ENCODE results near the gene MRGPRD.

The MRGPRD gene

DNA sequence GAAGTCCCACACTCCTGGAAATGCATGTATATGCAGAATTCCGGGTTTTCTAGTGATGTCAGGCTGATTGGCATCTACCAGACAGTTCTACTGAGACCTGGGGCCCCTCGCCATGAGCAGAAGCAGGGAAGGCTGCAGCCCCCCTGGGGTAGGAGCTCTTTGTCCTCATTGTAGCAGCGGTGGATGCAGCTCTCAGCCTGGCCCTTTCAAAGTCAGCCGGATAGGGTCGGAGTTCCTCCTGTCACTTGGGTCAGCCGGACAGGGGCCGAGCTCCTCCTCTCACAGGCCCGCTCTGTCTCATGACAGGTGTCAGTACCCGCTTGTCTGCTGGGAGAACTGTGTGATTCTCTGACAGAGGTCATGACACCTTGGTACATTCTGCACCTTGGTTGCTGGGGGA, 30.0 kb downstream of the MRGPRD start:
- in situ Hi-C loops (cut with HindIII; ENCODE audit: low sequenced_read_pairs), result no loop called here

DNA sequence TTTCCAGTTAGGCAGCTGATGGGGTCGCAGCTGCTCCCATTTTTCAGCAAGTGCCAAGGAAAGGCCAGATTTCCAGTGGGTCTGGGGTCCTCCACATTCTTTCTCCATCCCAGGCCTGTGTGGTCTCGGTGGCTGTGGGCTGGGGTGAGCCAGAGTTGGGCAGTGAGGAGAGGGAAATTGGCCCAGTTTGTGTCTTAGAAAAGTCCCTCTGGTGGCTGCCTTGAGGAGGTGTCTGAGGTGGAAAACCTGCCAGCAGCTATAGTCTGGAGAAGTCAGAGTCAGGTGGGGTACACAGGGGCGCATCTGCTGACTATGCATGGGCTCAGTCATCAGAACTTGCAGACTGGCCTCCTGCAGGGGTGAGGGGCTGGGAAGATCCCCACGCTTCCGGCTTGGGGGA, 30.5 kb downstream of the MRGPRD start:
- in situ Hi-C loops (cut with HindIII; ENCODE audit: low sequenced_read_pairs), result no loop called here

DNA sequence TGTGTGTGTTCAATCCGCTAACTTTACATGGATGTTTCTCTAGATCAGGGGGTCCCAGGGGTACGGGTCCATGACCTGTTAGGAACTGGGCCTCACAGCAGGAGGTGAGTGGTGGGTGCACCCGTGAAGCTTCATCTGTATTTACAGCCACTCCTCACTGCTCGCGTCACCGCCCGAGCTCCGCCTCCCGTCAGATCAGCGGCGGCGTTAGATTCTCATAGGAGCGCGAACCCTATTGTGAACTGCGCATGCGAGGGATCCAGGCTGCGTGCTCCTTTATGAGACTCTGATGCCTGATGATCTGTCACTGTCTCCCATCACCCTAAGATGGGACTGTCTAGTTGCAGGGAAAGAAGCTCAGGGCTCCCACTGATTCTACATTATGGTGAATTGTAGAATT, 31.9 kb downstream of the MRGPRD start:
- in situ Hi-C loops (cut with HindIII; ENCODE audit: low sequenced_read_pairs), result no loop called here

DNA sequence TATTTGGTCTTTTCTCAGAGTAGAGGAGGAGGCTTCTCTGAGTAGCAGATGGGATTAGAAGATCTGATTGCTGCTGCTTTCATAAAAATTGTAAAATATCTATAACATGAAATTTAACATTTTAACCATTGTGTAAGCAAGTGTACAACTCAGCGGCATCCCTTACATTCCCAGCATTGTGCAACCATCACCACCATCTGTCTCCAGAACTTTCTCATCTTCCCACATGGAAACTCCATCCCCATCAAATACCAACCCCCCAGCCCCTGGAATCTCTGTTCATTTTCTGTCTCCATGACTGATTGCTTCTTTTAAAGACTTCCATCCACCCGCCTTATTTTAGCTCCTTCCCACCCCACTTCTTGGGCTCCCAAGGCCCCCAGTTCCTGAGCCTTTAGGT, 32.3 kb downstream of the MRGPRD start:
- in situ Hi-C loops (cut with HindIII; ENCODE audit: low sequenced_read_pairs), result no loop called here

DNA sequence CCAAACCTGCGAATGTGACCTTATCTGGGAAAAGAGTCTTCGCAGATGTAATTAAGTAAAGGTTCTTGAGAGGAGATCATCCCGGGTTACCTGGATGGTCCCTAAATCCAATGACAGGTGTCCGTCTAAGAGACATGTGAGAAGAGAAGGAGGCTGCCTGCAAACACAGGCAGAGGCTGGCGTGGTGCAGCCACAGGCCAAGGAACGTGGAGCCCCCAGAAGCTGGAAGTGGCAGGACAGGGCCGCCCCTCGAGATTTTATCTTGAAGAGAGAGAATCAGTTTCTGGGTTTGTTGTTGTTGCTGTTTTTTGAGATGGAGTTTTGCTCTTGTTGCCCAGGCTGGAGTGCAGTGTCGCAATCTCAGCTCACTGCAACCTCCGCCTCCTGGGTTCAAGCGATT, 33.6 kb downstream of the MRGPRD start:
- in situ Hi-C loops (cut with HindIII; ENCODE audit: low sequenced_read_pairs), result no loop called here

DNA sequence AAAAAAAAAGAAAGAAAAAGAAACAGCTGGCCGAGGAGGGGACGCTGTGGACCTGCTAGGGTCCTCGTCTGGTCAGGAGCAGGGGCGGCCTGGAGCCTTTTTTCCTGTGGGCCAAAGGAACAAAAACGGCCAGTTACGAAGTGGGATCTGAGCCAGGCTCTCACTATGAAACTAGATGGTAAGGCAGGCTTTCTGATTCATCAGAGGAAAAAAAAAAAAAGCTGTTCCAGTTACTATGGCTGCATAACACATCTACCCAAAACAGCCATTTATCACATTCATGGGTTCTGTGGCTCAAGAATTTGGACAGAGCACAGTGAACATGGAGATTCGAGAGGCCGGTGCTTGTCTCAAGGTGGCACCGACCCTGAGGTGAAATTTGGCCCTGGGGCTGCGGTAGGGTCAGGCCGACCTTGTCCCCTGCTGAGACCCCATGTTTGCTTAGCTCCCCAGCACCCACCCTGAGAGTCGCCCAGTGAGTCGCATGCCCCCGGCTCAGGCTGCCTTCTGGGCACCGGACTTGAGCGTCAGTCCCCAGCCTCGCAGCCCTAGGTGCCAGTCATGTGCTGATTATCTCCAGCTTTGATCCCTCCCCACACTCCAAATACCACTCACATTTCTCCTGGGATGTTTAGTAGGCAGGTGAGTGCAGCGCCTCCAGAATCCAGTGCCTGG, 34.2 kb downstream of the MRGPRD start:
- in situ Hi-C loops (cut with HindIII; ENCODE audit: low sequenced_read_pairs), result no loop called here

DNA sequence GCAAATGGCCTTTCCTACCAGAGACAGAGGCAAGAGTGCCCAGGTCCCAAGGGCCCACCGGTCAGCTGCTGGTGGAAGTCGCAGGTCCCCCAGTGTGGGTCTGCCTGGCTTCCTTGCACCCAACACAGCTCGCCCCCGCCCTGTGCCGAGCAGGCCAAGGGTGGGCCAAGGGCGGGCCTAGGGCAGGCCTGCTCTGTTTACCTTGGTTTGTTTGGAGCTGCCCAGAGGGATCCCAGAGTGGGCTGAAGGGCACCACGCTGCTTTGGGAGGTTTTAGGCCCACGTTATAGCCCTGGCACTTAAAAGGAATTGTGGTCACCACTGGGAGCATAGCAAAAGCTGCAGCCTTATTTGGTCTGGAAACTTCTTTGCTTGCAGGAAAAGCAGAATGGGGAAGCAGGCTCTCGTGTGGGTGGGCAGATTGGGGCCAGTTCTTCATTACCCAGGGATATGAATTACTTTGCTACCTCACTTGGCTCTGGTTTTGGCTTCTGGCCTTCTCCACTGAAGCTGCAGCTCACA, 38.0 kb downstream of the MRGPRD start:
- in situ Hi-C loops (cut with HindIII; ENCODE audit: low sequenced_read_pairs), result no loop called here

DNA sequence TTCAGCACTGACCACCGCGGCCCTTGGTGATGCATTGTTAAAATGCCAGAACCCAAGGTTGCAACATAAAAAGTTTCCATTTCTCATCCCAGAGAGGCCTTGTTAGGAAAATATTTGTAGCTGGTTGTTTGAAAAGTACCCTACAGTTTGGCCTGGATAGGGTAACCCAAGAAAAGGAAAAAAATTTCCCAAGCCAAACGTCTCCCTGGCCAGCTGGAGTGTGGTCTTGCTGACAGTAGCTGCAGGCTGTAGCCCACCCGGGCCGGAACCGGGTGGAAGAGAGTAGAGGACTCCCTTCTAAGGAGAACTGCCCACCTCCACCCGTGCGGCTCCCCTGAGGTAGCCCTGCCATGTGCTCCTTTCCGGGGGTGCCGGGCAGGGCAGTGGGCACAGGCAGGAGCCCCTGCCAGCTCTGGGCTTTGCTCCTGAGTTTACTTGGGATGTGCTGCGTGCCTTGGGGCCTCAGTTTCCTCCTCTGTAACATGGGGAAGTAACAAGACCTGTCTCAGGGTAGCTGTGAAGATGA, 38.6 kb downstream of the MRGPRD start:
- in situ Hi-C loops (cut with HindIII; ENCODE audit: low sequenced_read_pairs), result no loop called here

DNA sequence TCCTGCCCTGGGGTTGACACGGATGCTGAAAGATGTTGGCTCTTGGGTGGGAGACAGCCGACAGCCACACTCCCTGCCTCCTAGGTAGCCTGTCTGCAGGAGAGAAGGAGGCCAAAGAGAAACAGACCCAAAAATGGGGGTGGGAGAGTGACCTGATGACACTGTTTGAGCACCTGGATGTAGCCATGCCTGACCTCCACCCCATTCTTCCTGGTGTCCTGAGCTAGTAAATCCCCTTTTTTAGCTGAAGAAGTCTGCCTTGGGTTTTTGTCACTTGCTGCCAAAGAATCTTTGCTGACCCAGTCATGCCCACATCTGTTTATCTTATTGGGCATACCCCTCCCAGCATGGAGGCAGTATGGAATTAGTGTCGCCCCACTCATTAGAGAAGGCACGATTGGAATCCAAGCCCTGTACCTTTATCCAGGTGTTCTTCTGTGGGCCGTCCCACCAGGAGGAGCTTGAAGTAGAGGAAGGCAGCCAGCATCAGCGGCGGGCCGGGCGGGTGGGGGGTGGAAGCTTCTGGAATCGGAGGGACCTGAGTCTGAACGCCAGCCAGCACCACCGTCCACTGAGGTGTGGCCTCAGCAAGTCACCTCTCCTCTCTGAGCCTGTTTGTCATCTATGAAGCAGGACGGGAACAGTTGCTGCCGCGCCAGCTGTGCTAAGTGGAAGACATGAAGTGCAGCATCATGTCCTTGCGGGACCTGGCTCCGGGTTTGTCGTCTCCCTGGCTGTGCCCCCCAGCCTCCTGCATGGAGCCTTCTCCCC, 39.3 kb downstream of the MRGPRD start:
- in situ Hi-C loops (cut with HindIII; ENCODE audit: low sequenced_read_pairs), result no loop called here

DNA sequence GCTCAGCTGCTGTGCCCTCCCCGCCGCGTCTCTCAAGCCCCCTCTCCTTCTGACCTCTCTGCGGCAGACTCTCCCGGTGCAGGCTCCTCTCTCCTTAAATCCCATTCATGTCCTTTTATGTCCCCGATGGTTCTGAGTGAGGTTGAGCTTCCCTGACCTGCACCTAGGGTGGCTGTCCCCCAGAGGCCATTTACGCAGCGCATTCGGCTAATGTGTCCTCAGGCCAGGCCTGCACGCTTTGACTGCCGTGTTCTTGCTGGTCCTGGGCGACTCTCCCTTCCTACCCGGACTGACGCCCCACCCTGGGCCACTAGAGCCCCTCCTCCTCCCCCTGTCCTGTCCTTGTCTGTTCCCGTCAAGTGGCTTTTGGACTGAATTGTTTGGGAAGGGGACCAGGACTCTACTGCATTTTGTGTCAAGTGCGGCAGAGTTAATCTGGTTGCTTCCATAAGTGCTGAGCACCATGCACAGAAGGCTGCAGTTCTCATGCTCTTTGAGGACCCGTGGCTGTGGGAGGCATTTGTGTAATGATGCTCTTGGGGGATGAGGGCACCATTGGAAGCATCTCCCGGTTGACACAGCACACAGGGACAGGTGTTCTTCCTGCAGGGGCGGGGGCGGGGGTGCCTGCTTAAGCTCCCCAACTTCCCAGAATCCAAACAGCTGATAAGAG, 40.0 kb downstream of the MRGPRD start:
- in situ Hi-C loops (cut with HindIII; ENCODE audit: low sequenced_read_pairs), result no loop called here

DNA sequence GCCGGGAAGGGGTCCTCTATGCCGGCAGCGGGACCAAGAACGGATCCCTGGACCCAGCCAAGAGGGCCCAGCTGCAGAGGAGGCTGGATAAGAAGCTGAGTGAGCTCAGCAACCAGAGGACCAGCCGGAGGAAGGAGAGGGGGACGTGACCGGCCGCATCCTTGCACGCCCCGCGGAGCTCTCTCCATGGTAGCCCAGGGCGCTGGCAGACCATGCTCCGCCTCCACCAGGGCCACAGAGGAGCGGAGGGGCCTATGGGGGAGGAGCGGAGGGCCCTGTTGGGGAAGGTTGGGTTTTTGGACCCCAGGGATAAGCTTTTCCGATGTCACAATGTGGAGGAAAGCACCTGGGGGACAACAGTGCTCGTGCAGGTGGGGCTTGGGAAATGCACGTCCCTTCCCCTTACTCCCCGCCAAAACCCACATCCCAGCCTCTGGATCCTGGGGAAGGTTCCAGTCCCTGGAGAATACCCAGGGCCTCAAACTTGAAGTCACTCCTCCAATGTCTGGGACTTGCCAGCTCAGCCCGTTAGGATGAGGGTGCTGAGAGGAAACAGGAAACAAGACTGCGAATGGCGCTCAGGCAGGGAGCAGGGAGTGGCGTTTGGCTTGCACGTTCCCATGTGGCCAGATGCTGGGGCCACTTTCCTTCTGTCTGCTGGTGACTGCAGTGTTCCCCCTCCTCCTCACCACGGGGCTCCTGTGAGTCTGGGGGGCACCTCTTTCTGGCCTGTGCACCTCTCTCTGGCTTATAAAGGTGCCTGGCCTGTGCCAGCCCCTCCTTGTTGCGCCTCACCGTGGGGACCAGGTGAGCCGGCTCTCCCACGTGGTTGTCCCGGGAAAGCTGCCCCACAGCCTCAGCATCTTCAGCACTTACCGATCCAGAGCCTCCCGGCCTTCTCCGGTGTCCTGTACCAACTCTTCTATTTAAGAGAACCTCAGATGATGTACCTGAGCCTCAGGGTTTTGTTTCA, 40.9 kb downstream of the MRGPRD start:
- in situ Hi-C loops (cut with HindIII; ENCODE audit: low sequenced_read_pairs), result no loop called here

DNA sequence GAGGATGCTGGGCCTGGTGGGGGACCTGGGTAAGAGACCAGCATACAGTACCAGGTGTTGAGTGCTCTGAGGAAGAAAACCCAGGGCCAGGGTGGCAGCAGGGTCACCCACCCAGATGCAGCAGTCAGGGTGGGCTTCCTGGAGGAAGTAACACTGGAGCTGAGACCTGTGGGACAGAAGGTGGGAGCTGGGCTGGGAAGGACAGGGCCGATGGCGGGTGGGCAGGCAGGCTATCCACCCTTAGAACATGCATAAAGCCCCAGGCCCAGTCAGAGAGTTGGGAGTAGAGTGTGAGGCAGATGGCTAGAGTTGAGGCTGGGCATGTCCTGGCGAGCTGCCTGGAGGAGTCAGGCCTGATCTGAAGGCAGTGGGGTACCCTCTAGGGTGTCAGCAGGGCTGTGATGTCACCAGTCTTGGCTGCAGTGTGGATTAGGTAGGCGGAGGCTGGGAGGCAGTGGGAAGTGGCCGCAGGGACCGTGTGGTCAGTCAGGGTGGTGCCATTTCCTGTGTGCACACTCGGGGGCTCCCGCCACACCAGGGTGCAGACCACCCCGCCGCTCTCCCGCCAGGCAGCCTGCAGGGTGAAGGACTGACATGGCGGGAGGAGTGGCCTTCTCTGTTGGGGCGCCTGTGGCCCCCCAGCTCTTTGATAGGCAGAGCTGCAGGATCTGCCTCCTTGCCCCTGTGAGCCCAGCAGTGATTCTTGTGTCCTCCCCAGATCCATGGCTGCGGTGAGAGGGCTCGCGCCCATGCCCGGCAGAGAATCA, 41.8 kb downstream of the MRGPRD start:
- in situ Hi-C loops (cut with HindIII; ENCODE audit: low sequenced_read_pairs), result no loop called here

DNA sequence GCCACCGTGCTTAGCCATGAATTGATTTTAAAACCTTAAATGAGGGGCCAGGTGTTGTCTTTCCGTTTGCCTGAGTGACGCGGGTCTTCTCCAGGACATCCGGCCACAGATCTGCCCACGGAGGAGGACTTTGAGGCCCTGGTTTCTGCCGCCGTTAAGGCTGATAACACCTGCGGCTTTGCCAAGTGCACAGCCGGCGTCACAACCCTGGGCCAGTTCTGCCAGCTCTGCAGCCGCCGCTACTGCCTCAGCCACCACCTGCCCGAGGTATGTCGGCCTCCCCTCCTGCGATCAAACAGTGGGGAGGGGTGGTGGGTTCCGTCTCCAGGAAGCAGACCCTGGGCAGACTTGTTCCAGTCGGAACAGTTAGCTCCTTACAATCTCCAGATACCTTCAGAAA, 42.7 kb downstream of the MRGPRD start:
- in situ Hi-C loops (cut with HindIII; ENCODE audit: low sequenced_read_pairs), result no loop called here

DNA sequence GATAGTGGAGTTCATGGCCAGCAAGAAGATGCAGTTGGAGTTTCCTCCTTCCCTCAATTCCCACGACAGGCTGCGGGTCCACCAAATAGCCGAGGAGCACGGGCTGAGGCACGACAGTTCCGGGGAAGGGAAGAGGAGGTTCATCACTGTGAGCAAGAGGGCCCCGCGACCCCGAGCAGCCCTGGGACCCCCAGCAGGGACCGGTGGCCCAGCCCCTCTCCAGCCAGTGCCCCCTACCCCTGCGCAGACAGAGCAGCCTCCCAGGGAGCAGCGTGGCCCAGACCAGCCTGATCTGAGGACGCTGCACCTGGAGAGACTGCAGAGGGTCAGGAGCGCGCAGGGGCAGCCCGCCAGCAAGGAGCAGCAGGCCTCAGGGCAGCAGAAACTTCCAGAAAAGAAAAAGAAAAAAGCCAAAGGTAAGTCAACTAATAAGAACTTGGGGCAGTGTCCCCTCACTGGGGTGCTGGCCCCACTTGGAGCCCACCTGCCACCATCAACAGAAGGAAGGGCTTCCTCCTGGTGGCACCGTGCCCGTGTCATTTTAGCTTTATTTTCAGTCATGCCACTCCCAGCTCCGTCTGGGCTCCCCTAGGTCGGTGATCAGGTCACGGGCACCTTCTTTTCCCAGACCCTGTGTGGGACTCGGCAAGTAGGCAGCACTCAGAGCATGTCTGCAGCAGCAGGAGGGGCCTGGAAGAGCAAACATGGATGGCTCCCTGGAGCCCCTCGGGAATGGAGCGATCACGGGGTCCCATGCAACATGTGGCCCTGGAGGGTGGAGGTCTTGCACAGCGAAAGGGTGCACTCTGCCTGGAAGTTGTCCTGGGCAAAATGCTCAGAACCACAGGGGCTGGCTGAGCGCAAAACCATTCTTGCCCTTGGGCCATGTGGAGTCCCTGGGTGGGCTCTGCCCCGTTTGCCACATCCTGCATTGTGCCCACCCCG, 43.8 kb downstream of the MRGPRD start:
- in situ Hi-C loops (cut with HindIII; ENCODE audit: low sequenced_read_pairs), result no loop called here

DNA sequence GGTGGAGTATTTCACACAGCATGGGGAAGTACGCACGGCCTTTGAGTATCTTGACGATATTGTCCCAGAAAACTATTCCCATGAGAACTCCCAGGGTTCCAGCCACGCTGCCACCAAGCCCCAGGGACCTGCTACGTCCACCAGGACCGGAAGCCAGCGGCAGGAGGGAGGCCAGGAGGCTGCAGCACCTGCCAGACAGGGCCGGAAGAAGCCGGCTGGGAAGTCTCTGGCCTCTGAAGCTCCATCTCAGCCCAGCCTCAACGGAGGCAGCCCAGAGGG, 44.5 kb downstream of the MRGPRD start:
- in situ Hi-C loops (cut with HindIII; ENCODE audit: low sequenced_read_pairs), result no loop called here

DNA sequence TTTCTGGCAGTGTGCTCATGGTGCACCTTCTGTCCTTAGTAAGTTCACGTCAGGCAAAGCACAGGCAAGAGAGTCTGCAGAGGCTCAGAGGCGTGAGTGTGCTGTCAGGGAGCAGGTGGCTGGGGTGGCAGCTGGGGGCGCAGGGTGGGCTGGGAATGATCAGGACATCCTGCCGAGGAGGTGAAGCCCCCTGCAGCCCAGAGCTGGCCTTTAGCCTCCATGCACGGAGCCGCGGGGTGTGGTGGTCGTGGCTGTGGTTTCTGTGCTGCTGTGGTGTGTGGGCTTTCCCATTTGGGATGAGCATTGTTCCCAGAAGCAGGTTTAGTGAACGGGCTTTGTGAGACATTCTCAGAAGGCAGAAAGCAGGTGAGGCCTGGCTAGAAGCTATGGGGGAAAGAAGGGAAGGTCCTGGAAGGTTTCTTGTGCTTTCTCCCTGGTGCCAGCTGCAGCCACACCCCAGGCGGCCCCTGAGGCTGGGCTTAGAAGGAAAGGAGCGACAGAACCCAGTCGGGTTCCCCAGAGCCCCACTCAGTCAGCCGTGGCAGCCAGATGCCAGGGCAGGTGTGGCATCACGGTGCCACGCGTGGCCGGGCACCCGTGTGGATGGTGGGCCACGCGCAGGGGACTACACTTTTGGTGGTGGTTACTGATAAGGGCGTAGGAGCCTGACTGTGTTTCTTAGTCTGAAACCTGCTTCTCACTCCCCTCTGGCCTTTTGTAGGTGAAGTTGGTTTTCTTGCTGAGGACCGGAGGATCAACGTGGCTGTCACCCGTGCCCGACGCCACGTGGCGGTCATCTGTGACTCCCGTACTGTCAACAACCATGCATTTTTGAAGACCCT, 45.0 kb downstream of the MRGPRD start:
- in situ Hi-C loops (cut with HindIII; ENCODE audit: low sequenced_read_pairs), result no loop called here

DNA sequence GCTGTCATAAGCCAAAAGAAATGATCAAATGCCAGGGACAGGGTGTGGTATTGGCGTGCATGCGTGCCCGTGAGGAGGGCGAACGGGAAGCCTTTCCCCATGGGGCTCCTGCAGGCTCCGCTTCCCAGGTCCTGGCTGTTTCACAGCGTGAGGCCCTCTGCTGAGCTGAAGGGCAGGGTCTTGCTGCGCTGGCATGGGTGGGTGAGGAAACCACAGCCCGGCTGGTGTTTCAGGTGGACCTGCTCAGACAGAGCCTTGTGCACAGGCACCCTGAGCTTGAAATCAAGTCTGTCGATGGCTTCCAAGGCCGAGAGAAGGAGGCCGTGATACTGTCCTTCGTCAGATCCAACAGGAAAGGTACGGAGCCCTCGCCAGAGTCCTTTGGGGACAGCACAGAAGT, 45.7 kb downstream of the MRGPRD start:
- in situ Hi-C loops (cut with HindIII; ENCODE audit: low sequenced_read_pairs), result no loop called here

DNA sequence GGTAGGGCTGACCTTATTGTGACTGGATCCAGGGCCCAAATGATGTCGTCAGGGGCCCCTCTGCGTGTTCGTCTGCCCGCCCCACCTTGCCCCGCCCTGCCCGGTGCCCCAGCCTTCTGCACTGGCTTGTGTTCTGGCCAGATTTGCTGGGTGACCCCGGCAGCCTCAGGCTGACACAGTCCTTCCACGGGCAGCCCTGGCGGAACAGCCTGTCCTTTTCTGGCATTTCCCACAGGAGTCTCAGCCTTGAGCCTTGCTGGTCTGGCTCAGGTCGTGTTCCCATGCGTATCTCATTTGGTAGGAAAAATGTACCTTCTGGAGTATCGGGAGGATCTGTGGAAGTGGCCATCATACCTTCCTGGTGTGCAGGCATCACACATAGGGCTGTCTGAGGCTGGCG, 46.1 kb downstream of the MRGPRD start:
- in situ Hi-C loops (cut with HindIII; ENCODE audit: low sequenced_read_pairs), result no loop called here

All from endothelial cell of hepatic sinusoid (primary cell).